Neural cell (in vitro differentiated cells): ENCODE results near the gene C9orf43. TPM values are rescaled to one million over a fixed set of nuclear protein-coding genes. Genes with fewer than 3 reads are reported as not detected.
"Not testable (repeated sequence)": the region's sequence is repeated elsewhere in the genome, so short reads cannot be mapped to it uniquely, and the experiment has no call there.

Source experiments
- H2AFZ ChIP-seq: fragments of 200-600, 300-800 bp; sonication (generic), shearing (Covaris generic); 2 replicates; pipeline ENCODE4 v1.6.0; 2014; ENCODE audit warnings: low read depth, mild to moderate bottlenecking, antibody characterized with exemption, low read length, moderate library complexity
- H3F3A ChIP-seq: fragments of 200-600 bp; shearing (Covaris generic); 2 replicates; pipeline ENCODE4 v1.6.1; 2016; ENCODE audit warnings: mild to moderate bottlenecking, moderate library complexity, mixed read lengths, antibody characterized with exemption, low read length; ENCODE audit not compliant: insufficient read depth, poor library complexity, severe bottlenecking
- H3K27ac ChIP-seq: fragments of 200-600, 300-800 bp; sonication (generic), shearing (Covaris generic); 2 replicates; pipeline ENCODE4 v1.5.1; 2014; ENCODE audit warnings: mild to moderate bottlenecking, low read length, moderate library complexity
- H3K27me3 ChIP-seq: fragments of 300-800, 200-600 bp; sonication (generic), shearing (Covaris generic); 2 replicates; pipeline ENCODE4 v1.6.0; 2014; ENCODE audit warnings: mild to moderate bottlenecking, low read depth, low read length, moderate library complexity; ENCODE audit not compliant: insufficient read depth
- H3K36me3 ChIP-seq: fragments of 300-800, 200-600 bp; sonication (generic), shearing (Covaris generic); 2 replicates; pipeline ENCODE4 v1.5.1; 2014; ENCODE audit warnings: mild to moderate bottlenecking, antibody characterized with exemption, low read length, moderate library complexity; ENCODE audit not compliant: insufficient read depth
- H3K4me2 ChIP-seq: fragments of 300-800, 200-600 bp; sonication (generic), shearing (Covaris generic); 2 replicates; pipeline ENCODE4 v1.6.0; 2014; ENCODE audit warnings: mild to moderate bottlenecking, low read length
- H3K4me3 ChIP-seq: fragments of 300-800, 200-600 bp; sonication (generic), shearing (Covaris generic); 2 replicates; pipeline ENCODE4 v1.5.1; 2014; ENCODE audit warnings: mild to moderate bottlenecking, low read length, moderate library complexity
- H3K79me2 ChIP-seq: fragments of 200-600 bp; shearing (Covaris generic); replicated peaks from 2 replicates; pipeline ENCODE4 v1.6.0; 2014; ENCODE audit warnings: mild to moderate bottlenecking, low read length, moderate library complexity; ENCODE audit not compliant: insufficient read depth
- H3K9ac ChIP-seq: fragments of 300-800, 200-600 bp; sonication (generic), shearing (Covaris generic); 2 replicates; pipeline ENCODE4 v1.6.1; 2016; ENCODE audit warnings: mild to moderate bottlenecking, low read length, mixed read lengths
- H3K9me2 ChIP-seq: fragments of 200-600 bp; shearing (Covaris generic); 2 replicates; pipeline ENCODE4 v1.6.1; 2016; ENCODE audit warnings: mild to moderate bottlenecking, low read length, mixed read lengths; ENCODE audit not compliant: insufficient read depth
- H3K9me3 ChIP-seq: fragments of 200-600, 300-800 bp; sonication (generic), shearing (Covaris generic); 2 replicates; pipeline ENCODE4 v1.6.1; 2016; ENCODE audit warnings: mild to moderate bottlenecking, mixed run types, low read length, moderate library complexity, mixed read lengths
- H4K20me1 ChIP-seq: fragments of 200-600 bp; shearing (Covaris generic); 2 replicates; pipeline ENCODE4 v1.6.1; 2016; ENCODE audit warnings: mild to moderate bottlenecking, mixed run types; ENCODE audit not compliant: insufficient read depth
- EZH2 ChIP-seq: fragments of 200-600, 300-800 bp; shearing (Covaris generic), sonication (generic); IDR thresholded peaks from 2 replicates; pipeline ENCODE4 v1.6.1; 2014; ENCODE audit warnings: antibody characterized with exemption, low read length, borderline replicate concordance, mild to moderate bottlenecking; ENCODE audit not compliant: insufficient read depth, poor library complexity, severe bottlenecking
- RAD21 ChIP-seq: fragments of 450-650 bp; conservative IDR thresholded peaks from 2 replicates; pipeline ENCODE4 v1.6.1; 2014; ENCODE audit warnings: antibody characterized with exemption, mild to moderate bottlenecking, moderate library complexity
- REST ChIP-seq: IDR thresholded peaks from 2 replicates; pipeline ENCODE4 v1.6.1; 2012; ENCODE audit warnings: borderline replicate concordance
- SMC3 ChIP-seq: fragments of 450-650 bp; conservative IDR thresholded peaks from 2 replicates; pipeline ENCODE4 v1.6.1; 2014; ENCODE audit warnings: antibody characterized with exemption, mild to moderate bottlenecking, moderate library complexity; ENCODE audit not compliant: poor library complexity
- TAF1 ChIP-seq: IDR thresholded peaks from 2 replicates; pipeline ENCODE4 v1.6.1; 2012; ENCODE audit warnings: low read depth
- polyA plus RNA-seq: library from polyadenylated mRNA; depleted of rRNA; stranded (reverse); fragments of >200 nt; gene quantifications from 2 replicates; pipeline ENCODE4 v1.2.3, GENCODE V29; 2014

The C9orf43 gene
- polyA plus RNA-seq, 1 donor from 2014 or later: 0.33 TPM

DNA sequence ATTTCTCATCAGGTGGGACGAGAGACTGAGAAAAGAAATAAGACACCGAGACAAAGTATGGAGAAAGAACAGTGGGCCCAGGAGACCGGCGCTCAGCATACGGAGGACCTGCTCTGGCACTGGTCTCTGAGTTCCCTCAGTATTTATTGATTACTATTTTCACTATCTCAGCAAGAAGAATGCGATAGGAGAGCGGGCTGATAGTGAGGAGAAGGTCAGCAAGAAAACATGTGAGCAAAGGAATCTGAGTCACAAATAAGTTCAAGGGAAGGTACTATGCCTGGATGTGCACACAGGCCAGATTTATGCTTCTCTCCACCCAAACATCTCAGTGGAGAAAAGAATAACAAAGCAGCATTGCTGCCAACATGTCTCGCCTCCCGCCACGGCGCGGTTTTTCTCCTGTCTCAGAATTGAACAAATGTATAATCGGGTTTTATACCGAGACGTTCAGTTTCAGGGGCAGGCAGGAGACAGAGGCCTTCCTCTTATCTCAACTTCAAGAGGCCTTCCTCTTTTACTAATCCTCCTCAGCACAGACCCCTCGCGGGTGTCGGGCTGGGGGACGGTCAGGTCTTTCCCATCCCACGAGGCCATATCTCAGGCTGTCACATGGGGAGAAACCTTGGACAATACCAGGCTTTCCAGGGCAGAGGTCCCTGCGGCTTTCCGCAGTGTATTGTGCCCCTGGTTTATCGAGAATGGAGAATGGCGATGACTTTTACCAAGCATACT, 31.3 kb upstream of the C9orf43 start:
- not testable (repeated sequence) for H4K20me1 ChIP-seq, H3K27me3 ChIP-seq, H3K9me3 ChIP-seq, H3K9ac ChIP-seq, H3K9me2 ChIP-seq, H3K79me2 ChIP-seq, H3K36me3 ChIP-seq, H3K27ac ChIP-seq, H3K4me2 ChIP-seq, H3K4me3 ChIP-seq, H3F3A ChIP-seq, H2AFZ ChIP-seq

DNA sequence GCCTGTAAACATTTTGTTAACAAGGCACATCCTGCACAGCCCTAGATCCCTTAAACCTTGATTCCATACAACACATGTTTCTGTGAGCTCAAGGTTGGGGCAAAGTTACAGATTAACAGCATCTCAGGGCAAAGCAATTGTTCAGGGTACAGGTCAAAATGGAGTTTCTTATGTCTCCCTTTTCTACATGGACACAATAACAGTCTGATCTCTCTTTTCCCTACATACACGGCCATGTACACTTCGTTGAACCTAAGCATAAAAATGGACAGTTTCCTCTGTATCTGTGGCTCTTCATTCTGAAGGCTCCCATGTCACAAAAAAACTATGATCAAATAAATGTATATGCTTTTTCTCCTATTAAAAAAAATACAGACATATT, 30.7 kb upstream of the C9orf43 start:
- not testable (repeated sequence) for H3K4me3 ChIP-seq

GRCh38 chr9:113380869-113381378, 29.6 kb upstream of the C9orf43 start:
- Histone ChIP-seq H3K27ac (no peak overlapping the region), H3K9ac (no peak overlapping the region)

More for the DNA sequence above, 30.7 kb upstream of the C9orf43 start:
- H3K27me3 ChIP-seq, H2AFZ ChIP-seq, H3K9ac ChIP-seq, H3K9me3 ChIP-seq, H3K27ac ChIP-seq, H3K4me2 ChIP-seq, H3F3A ChIP-seq, H3K9me2 ChIP-seq, H3K36me3 ChIP-seq, H3K79me2 ChIP-seq, H4K20me1 ChIP-seq: not testable (repeated sequence)

GRCh38 chr9:113381441-113381840, 29.1 kb upstream of the C9orf43 start:
- H3K9me2 ChIP-seq, H3K27ac ChIP-seq, H3K27me3 ChIP-seq, H2AFZ ChIP-seq, H3F3A ChIP-seq, H3K9me3 ChIP-seq, H3K36me3 ChIP-seq, H3K4me2 ChIP-seq, H4K20me1 ChIP-seq, H3K4me3 ChIP-seq, H3K9ac ChIP-seq, H3K79me2 ChIP-seq: not testable (repeated sequence)

More at GRCh38 chr9:113380869-113381378, 29.6 kb upstream of the C9orf43 start:
- H3K36me3 ChIP-seq: no peaks in the 10 kb centered on the region
- no peaks in the 10 kb centered on the region for H4K20me1 ChIP-seq
- no peaks in the 10 kb centered on the region for H3F3A ChIP-seq
- no peaks in the 10 kb centered on the region for H3K9me3 ChIP-seq
- no peak overlapping the region for H3K4me3 ChIP-seq
- TF ChIP-seq RAD21 (no peak), EZH2 (no peak), TAF1 (no peak), REST (no peak), SMC3 (no peak)
- no peaks in the 10 kb centered on the region for H3K9me2 ChIP-seq
- H2AFZ ChIP-seq: no peak overlapping the region
- H3K79me2 ChIP-seq: no peaks in the 10 kb centered on the region
- H3K27me3 ChIP-seq: no peaks in the 10 kb centered on the region
- no peak overlapping the region for H3K4me2 ChIP-seq
